Fibroblast of lung (primary cell): ENCODE data around the gene RABGGTB. TPM values are rescaled to one million over a fixed set of nuclear protein-coding genes. Genes with fewer than 3 reads are reported as not detected.
"Not testable (repeated sequence)": the region's sequence is repeated elsewhere in the genome, so short reads cannot be mapped to it uniquely, and the experiment has no call there.

Experiments
- DNase-seq, 2 donors: peaks; one replicate each; pipeline versions ENCODE4 v3.0.0 to v3.0.0-alpha.2; 2010; ENCODE audit warnings: low read depth in 2 of 2
- H2AFZ ChIP-seq: 2 replicates; pipeline ENCODE4 v1.5.1; 2012; ENCODE audit warnings: low read length, control low read depth, inconsistent platforms
- H3K27ac ChIP-seq: 2 replicates; pipeline ENCODE4 v1.5.1; 2011; ENCODE audit warnings: low read length, control low read depth; ENCODE audit not compliant: insufficient read depth
- H3K27me3 ChIP-seq: 2 replicates; pipeline ENCODE4 v1.5.1; 2011; ENCODE audit warnings: mild to moderate bottlenecking, low read length; ENCODE audit not compliant: control insufficient read depth, insufficient read depth
- H3K36me3 ChIP-seq: 2 replicates; pipeline ENCODE4 v1.5.1; 2011; ENCODE audit warnings: low read length; ENCODE audit not compliant: control insufficient read depth, insufficient read depth
- H3K4me1 ChIP-seq: 2 replicates; pipeline ENCODE4 v1.5.1; 2011; ENCODE audit warnings: low read length; ENCODE audit not compliant: control insufficient read depth, insufficient read depth; ENCODE audit errors: extremely low read depth
- H3K4me2 ChIP-seq: 2 replicates; pipeline ENCODE4 v1.5.1; 2011; ENCODE audit warnings: low read length, control low read depth; ENCODE audit not compliant: insufficient read depth; ENCODE audit errors: extremely low read depth
- H3K4me3 ChIP-seq, 4 experiments: fragments of 200-600 bp in 1 of 4; sonication (generic) in 1 of 4; replicated peaks in 1 of 4; 2 replicates each; pipeline ENCODE4 v1.5.1; 2011 to 2016; ENCODE audit warnings: low read length in 4 of 4, low read depth in 3 of 4, mild to moderate bottlenecking in 3 of 4, control low read depth in 2 of 4, inconsistent platforms in 1 of 4, mixed read lengths in 1 of 4; ENCODE audit not compliant: insufficient read depth in 1 of 4; ENCODE audit errors: control extremely low read depth in 1 of 4
- H3K79me2 ChIP-seq: 2 replicates; pipeline ENCODE4 v1.5.1; 2012; ENCODE audit warnings: mild to moderate bottlenecking, low read length, inconsistent platforms; ENCODE audit not compliant: control insufficient read depth, insufficient read depth
- H3K9ac ChIP-seq: 2 replicates; pipeline ENCODE4 v1.5.1; 2011; ENCODE audit warnings: mild to moderate bottlenecking, low read length, control low read depth; ENCODE audit not compliant: insufficient read depth
- H3K9me3 ChIP-seq: 2 replicates; pipeline ENCODE4 v1.5.1; 2012; ENCODE audit warnings: low read depth, low read length; ENCODE audit not compliant: control insufficient read depth, insufficient read depth
- H4K20me1 ChIP-seq: 2 replicates; pipeline ENCODE4 v1.5.1; 2011; ENCODE audit warnings: low read length; ENCODE audit not compliant: control insufficient read depth, insufficient read depth; ENCODE audit errors: extremely low read depth
- EZH2 ChIP-seq: IDR thresholded peaks from 2 replicates; pipeline ENCODE4 v1.5.1; 2012; ENCODE audit warnings: low read length, control low read depth, mild to moderate bottlenecking; ENCODE audit errors: missing control alignments
- polyA plus RNA-seq, 2 donors: library from polyadenylated mRNA; depleted of rRNA in 1 of 2; stranded (reverse) in 1 of 2; unstranded in 1 of 2; fragments of >200 nt; gene quantifications; 2 replicates each; pipeline ENCODE4 v1.2.1, GENCODE V29; 2011 to 2012; ENCODE audit warnings: missing spikeins in 1 of 2
- total RNA-seq: library from RNA; depleted of rRNA; stranded (reverse); fragments of >200 nt; gene quantifications from 2 replicates; pipeline ENCODE4 v1.2.1, GENCODE V29; 2014
- TF ChIP-seq, protein P1 (sequence below), 2 donors: IDR thresholded peaks in 1 of 2; conservative IDR thresholded peaks in 1 of 2; 1 replicate in 1 of 2; 2 replicates in 1 of 2; pipeline ENCODE4 v1.5.1; 2011 to 2012; ENCODE audit warnings: low read length in 2 of 2, control low read depth in 1 of 2, inconsistent platforms in 1 of 2, low read depth in 1 of 2, mild to moderate bottlenecking in 1 of 2

RABGGTB gene
- total and polyA plus RNA-seq, 2 donors (not counting 1 experiment from before 2014, with no cell fraction given): 83.2 to 87.5 TPM

- H3K36me3 ChIP-seq: no peaks in the 10 kb centered on the region
- no peak overlapping the region for H3K4me2 ChIP-seq
- no peak overlapping the region for H3K27ac ChIP-seq
- no peak overlapping the region for H3K9ac ChIP-seq
- H3K79me2 ChIP-seq: no peaks in the 10 kb centered on the region
- no peaks in the 10 kb centered on the region for H4K20me1 ChIP-seq
- no peaks in the 10 kb centered on the region for H3K27me3 ChIP-seq
- H3K4me1 ChIP-seq: no peaks in the 10 kb centered on the region
- H3K4me3 ChIP-seq: no peak overlapping the region
- H3K9me3 ChIP-seq: no peaks in the 10 kb centered on the region
- no peak for TF ChIP-seq EZH2
- TF ChIP-seq, protein P1, sequence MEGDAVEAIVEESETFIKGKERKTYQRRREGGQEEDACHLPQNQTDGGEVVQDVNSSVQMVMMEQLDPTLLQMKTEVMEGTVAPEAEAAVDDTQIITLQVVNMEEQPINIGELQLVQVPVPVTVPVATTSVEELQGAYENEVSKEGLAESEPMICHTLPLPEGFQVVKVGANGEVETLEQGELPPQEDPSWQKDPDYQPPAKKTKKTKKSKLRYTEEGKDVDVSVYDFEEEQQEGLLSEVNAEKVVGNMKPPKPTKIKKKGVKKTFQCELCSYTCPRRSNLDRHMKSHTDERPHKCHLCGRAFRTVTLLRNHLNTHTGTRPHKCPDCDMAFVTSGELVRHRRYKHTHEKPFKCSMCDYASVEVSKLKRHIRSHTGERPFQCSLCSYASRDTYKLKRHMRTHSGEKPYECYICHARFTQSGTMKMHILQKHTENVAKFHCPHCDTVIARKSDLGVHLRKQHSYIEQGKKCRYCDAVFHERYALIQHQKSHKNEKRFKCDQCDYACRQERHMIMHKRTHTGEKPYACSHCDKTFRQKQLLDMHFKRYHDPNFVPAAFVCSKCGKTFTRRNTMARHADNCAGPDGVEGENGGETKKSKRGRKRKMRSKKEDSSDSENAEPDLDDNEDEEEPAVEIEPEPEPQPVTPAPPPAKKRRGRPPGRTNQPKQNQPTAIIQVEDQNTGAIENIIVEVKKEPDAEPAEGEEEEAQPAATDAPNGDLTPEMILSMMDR (conservative IDR thresholded peaks at IDR 0.05 in 1 of 2, IDR thresholded peaks at IDR 0.05 in 1 of 2; ENCODE audit: low read depth in 1 of 2, low read length in 2 of 2): no peak
- DNase-seq: no peak
- no peak overlapping the region for H2AFZ ChIP-seq
Observed at GRCh38 chr1:75770761-75771160, 15.3 kb upstream of the RABGGTB start.

- Histone ChIP-seq H2AFZ (no peak overlapping the region), H3K36me3 (no peaks in the 10 kb centered on the region), H3K9me3 (no peaks in the 10 kb centered on the region), H3K9ac (no peak overlapping the region), H3K4me2 (no peak overlapping the region), H3K4me3 (no peak overlapping the region), H3K79me2 (no peaks in the 10 kb centered on the region), H3K4me1 (no peaks in the 10 kb centered on the region), H4K20me1 (no peaks in the 10 kb centered on the region), H3K27ac (no peak overlapping the region), H3K27me3 (no peaks in the 10 kb centered on the region)
- DNase-seq: no peak
- TF ChIP-seq, protein P1 (conservative IDR thresholded peaks at IDR 0.05 in 1 of 2, IDR thresholded peaks at IDR 0.05 in 1 of 2; ENCODE audit: low read depth in 1 of 2, low read length in 2 of 2): no peak
- TF ChIP-seq EZH2: no peak
Observed at GRCh38 chr1:75771978-75772377, 14.1 kb upstream of the RABGGTB start.

GRCh38 chr1:75777812-75778211, 8.2 kb upstream of the RABGGTB start:
- H3K9ac ChIP-seq, H3K4me3 ChIP-seq, H3K27ac ChIP-seq, H3K79me2 ChIP-seq, H3K36me3 ChIP-seq, DNase-seq, H3K4me2 ChIP-seq, H4K20me1 ChIP-seq, H3K27me3 ChIP-seq, H3K4me1 ChIP-seq, H3K9me3 ChIP-seq, H2AFZ ChIP-seq: not testable (repeated sequence)

- not testable (repeated sequence) for H2AFZ ChIP-seq, H3K4me2 ChIP-seq, H4K20me1 ChIP-seq, H3K79me2 ChIP-seq, H3K27me3 ChIP-seq, H3K9ac ChIP-seq, H3K36me3 ChIP-seq, H3K27ac ChIP-seq, H3K4me3 ChIP-seq, H3K9me3 ChIP-seq, H3K4me1 ChIP-seq, DNase-seq
Observed at GRCh38 chr1:75778694-75779093, 7.4 kb upstream of the RABGGTB start.

GRCh38 chr1:75780183-75780582, 5.9 kb upstream of the RABGGTB start:
- H3K79me2 ChIP-seq, H3K27ac ChIP-seq, H3K27me3 ChIP-seq, H3K4me2 ChIP-seq, DNase-seq, H3K4me1 ChIP-seq, H3K4me3 ChIP-seq, H3K9ac ChIP-seq, H3K9me3 ChIP-seq, H2AFZ ChIP-seq, H4K20me1 ChIP-seq, H3K36me3 ChIP-seq: not testable (repeated sequence)
